PC-9 (cell line): ENCODE data around the gene SECTM1.

ENCODE experiments used
- EZH2 ChIP-seq: fragments of 200-600 bp; sonication (generic); IDR thresholded peaks from 2 replicates; pipeline ENCODE4 v1.8.0; 2017; ENCODE audit warnings: antibody characterized with exemption, low read depth
- TF ChIP-seq, protein P1 (sequence below): fragments of 200-600 bp; sonication (generic); conservative IDR thresholded peaks from 2 replicates; pipeline ENCODE4 v1.6.1; 2017; ENCODE audit warnings: mixed run types, antibody characterized with exemption, mild to moderate bottlenecking, moderate library complexity

DNA sequence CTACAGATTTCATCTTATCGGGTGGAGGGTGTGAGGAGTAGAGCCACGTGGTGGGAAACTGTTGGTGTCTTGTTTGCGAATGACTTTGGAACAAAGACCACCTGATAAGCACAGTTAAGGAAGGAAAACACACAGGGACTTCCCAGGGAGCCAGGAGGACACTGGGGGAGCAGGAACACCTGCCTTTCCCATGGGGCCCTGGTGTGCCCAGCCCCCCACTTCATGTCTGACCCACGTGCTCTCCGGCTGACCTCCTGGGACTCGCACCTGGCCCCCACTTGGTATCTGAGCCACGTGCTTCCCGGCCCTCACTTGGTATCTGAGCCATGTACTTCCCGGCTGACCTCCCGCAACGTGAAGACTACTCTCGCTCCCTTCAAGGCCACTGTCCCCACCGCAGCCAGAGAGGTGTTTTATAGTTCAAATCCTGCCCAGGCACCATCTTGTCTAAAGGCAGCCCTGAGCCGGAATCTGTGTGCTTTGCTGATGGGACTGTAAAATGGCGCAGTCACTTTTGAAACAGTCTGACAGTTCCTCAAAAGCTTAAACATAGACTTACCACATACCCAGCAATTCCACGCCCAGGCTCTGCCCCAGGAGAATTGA is 54.7 kb downstream of the SECTM1 start:
- TF ChIP-seq, protein P1, sequence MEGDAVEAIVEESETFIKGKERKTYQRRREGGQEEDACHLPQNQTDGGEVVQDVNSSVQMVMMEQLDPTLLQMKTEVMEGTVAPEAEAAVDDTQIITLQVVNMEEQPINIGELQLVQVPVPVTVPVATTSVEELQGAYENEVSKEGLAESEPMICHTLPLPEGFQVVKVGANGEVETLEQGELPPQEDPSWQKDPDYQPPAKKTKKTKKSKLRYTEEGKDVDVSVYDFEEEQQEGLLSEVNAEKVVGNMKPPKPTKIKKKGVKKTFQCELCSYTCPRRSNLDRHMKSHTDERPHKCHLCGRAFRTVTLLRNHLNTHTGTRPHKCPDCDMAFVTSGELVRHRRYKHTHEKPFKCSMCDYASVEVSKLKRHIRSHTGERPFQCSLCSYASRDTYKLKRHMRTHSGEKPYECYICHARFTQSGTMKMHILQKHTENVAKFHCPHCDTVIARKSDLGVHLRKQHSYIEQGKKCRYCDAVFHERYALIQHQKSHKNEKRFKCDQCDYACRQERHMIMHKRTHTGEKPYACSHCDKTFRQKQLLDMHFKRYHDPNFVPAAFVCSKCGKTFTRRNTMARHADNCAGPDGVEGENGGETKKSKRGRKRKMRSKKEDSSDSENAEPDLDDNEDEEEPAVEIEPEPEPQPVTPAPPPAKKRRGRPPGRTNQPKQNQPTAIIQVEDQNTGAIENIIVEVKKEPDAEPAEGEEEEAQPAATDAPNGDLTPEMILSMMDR, result no peak
- TF ChIP-seq EZH2, result no peak
